ENCODE results near the gene NACC2.

DNA sequence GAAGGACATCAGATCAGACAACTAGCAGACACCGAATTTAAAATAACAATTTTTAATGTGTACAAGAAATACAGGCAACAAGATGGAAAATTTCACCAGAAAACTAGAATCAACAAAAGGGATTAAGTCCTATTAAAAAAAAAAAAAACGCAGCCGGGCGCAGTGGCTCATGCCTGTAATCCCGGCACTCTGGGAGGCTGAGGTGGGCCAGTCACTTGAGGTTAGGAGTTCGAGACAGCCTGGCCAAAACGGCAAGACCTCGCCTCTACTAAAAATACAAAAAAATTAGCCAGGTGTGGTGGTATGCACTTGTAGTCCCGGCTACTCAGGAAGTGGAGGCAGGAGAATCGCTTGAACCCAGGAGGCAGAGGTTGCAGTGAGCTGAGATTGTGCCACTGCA is 69.6 kb downstream of the NACC2 start:
- TF ChIP-seq, protein P1, sequence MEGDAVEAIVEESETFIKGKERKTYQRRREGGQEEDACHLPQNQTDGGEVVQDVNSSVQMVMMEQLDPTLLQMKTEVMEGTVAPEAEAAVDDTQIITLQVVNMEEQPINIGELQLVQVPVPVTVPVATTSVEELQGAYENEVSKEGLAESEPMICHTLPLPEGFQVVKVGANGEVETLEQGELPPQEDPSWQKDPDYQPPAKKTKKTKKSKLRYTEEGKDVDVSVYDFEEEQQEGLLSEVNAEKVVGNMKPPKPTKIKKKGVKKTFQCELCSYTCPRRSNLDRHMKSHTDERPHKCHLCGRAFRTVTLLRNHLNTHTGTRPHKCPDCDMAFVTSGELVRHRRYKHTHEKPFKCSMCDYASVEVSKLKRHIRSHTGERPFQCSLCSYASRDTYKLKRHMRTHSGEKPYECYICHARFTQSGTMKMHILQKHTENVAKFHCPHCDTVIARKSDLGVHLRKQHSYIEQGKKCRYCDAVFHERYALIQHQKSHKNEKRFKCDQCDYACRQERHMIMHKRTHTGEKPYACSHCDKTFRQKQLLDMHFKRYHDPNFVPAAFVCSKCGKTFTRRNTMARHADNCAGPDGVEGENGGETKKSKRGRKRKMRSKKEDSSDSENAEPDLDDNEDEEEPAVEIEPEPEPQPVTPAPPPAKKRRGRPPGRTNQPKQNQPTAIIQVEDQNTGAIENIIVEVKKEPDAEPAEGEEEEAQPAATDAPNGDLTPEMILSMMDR (IDR thresholded peaks at IDR 0.05), result no peak
- TF ChIP-seq POLR2A (IDR thresholded peaks at IDR 0.05), result no peak
- no peak for TF ChIP-seq POLR2AphosphoS5 (IDR thresholded peaks at IDR 0.05)
